ENCODE measurements around the gene FZD7.

The FZD7 gene

DNA sequence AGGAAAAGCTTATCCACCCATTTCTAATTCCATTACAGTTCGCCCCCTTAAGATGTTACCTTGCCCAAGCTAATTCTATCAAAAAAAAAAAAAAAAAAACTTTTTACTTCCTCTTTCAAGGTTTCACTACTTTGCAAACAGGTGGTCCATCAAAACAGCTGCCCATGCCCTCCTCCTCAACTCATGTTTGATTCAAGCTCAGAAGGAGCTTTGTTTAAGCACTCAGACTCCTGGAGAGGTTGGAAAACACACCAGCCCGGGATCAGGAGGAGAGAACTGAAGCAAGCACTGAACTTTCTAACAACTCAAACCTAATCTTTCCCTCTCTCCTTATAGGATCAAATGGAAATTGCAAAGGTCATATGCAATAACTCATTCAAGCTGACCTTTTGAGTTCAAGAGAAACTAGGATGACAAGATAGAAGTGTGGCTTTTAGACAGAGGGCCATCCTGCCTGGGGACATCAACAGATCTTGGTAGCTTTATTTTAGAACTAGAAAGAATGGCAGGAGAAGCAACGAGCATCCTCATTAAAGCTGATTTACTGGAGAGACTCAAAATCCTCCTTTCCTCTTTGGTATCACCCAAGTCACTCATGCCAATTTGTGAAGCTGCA is 28.3 kb upstream of the FZD7 start:
- H3K36me3 Mint-ChIP-seq, result no peaks in the 10 kb centered on the region
- H3K4me1 Mint-ChIP-seq, result no peaks in the 10 kb centered on the region
- no peak overlapping the region for H3K27ac Mint-ChIP-seq
- no peaks in the 10 kb centered on the region for H3K9me3 Mint-ChIP-seq
- DNase-seq, result no peak
- H3K27me3 Mint-ChIP-seq, result peaks cover 17% of the 10 kb centered on the region
- H3K4me3 Mint-ChIP-seq, result no peak overlapping the region
- CTCF ChIA-PET, result interaction anchor here (1.8 kb wide), 1 partner anchor 145 kb away, joined by 6 read pairs; no protein-coding TSS in a partner anchor

- Mint-ChIP-seq H3K4me3 (no peak overlapping the region), H3K4me1 (no peaks in the 10 kb centered on the region), H3K36me3 (no peaks in the 10 kb centered on the region), H3K27ac (peak overlapping the region; percentile 40), H3K27me3 (peaks cover 21% of the 10 kb centered on the region), H3K9me3 (no peaks in the 10 kb centered on the region)
- CTCF ChIA-PET, result interaction anchor here (1.8 kb wide), 1 partner anchor 146 kb away, joined by 6 read pairs; no protein-coding TSS in a partner anchor
- no peak for DNase-seq
Observed at GRCh38 chr2:202006301-202006700, 27.4 kb upstream of the FZD7 start.

DNA sequence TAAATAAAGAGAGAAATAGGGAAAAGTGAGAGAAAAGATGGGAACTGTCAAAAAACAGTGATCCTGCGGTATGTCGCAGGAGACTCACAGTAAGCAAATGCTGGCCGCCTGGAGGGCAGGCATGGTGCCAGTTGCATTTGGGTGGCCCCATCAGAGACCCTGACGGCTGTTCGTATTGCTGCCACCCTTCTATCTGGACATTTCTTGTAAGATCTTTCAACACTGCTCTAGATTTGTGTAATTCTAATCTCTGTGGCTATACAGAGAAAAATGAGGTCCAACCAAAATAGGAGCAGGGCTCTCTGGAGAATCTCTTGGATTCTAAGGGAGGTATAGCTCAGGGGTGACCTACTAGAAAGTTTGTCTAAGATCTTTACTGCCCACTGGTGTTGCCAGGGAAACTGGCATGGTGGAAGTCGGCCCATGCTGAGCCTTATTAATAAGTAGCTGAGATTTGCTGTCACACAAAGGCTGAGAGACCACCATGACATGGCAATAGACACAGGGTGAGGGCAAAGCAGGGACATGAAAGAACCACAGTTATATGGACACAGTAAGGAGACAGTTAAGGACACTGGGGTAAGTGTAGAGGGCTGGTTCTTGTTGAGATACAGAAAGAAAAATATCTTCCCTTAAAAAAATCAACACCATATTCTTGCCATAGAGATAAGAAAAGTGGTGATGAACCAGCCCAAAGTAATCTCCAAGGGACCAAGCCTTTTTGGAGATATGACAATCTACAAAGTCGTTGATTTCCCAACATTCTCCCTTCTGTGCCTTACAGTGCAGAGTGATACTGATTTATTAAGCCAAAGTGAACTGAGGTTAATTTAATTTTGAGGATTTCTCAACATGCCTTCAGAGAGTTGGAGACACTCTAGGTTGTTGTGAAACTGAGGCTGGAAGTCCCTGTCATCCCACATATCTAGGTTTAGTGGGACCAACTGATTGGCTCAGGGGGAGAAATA is 26.4 kb upstream of the FZD7 start:
- DNase-seq, result no peak
- H3K27me3 Mint-ChIP-seq, result peaks cover 28% of the 10 kb centered on the region
- CTCF ChIA-PET, result no interaction called here
- H3K4me1 Mint-ChIP-seq, result no peaks in the 10 kb centered on the region
- no peaks in the 10 kb centered on the region for H3K9me3 Mint-ChIP-seq
- H3K27ac Mint-ChIP-seq, result no peak overlapping the region
- H3K4me3 Mint-ChIP-seq, result no peak overlapping the region
- no peaks in the 10 kb centered on the region for H3K36me3 Mint-ChIP-seq

- H3K36me3 Mint-ChIP-seq, result no peaks in the 10 kb centered on the region
- H3K4me1 Mint-ChIP-seq, result no peaks in the 10 kb centered on the region
- H3K9me3 Mint-ChIP-seq, result no peaks in the 10 kb centered on the region
- peaks cover 31% of the 10 kb centered on the region for H3K27me3 Mint-ChIP-seq
- H3K27ac Mint-ChIP-seq, result no peak overlapping the region
- DNase-seq, result no peak
- H3K4me3 Mint-ChIP-seq, result no peak overlapping the region
- CTCF ChIA-PET, result no interaction called here
Observed at GRCh38 chr2:202007983-202008354, 25.7 kb upstream of the FZD7 start.

DNA sequence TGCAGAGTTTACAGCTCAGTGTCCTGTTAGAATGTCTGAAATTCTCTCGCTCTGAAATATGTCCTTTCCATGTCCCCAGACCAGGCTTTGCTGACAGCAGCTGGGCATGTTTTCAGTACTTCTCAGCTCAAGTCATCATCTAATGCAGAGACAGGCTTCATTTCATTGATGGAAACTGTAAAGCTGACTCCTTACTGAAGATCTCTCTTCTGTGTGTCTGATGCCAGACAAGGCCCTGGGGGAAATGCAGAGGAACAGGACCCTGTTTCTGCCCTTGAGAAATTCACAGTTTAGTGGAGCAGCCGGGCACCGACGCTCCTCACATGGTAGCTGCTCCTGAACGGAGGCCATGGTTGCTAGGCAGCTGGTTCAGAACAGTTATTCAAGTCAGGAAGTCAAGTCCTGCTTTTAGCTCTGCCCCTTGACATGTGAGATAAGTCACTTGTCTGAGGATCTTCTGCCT is 24.6 kb upstream of the FZD7 start:
- H3K4me3 Mint-ChIP-seq, result no peak overlapping the region
- H3K36me3 Mint-ChIP-seq, result no peaks in the 10 kb centered on the region
- no peak for DNase-seq
- H3K4me1 Mint-ChIP-seq, result no peaks in the 10 kb centered on the region
- H3K27me3 Mint-ChIP-seq, result peaks cover 31% of the 10 kb centered on the region
- no peaks in the 10 kb centered on the region for H3K9me3 Mint-ChIP-seq
- no peak overlapping the region for H3K27ac Mint-ChIP-seq
- CTCF ChIA-PET, result no interaction called here

- no peak for DNase-seq
- no peaks in the 10 kb centered on the region for H3K4me1 Mint-ChIP-seq
- no peak overlapping the region for H3K27ac Mint-ChIP-seq
- H3K9me3 Mint-ChIP-seq, result no peaks in the 10 kb centered on the region
- no peaks in the 10 kb centered on the region for H3K36me3 Mint-ChIP-seq
- no peak overlapping the region for H3K4me3 Mint-ChIP-seq
- peaks cover 32% of the 10 kb centered on the region for H3K27me3 Mint-ChIP-seq
- CTCF ChIA-PET, result no interaction called here
Observed at GRCh38 chr2:202009581-202009980, 24.1 kb upstream of the FZD7 start.

- Mint-ChIP-seq H3K9me3 (no peaks in the 10 kb centered on the region), H3K4me3 (no peak overlapping the region), H3K4me1 (no peaks in the 10 kb centered on the region), H3K36me3 (no peaks in the 10 kb centered on the region), H3K27me3 (peaks cover 33% of the 10 kb centered on the region), H3K27ac (no peak overlapping the region)
- CTCF ChIA-PET, result no interaction called here
- no peak for DNase-seq
Observed at GRCh38 chr2:202014318-202014717, 19.3 kb upstream of the FZD7 start.

DNA sequence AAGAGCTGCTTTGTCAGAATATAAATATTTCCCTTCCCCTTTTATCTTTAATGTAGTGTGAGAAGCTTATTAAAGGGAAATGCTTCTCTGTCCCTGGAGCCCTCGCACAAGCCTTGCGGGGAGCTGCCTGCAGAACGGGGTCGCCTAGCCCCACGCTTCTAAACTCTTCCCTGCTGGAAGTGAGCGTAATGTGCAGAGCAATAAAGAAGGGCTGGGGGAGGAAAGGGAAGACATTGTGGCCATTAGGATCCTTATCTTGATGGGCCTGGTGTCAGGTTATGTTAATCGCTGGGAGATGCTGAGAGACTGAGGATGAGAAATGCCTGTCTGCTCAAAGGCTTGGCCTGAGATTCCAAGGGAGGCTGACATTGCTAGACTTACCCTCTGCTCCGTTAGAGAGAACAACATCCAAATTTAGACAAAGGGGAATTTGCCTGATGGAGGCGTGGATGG is 18.9 kb upstream of the FZD7 start:
- Mint-ChIP-seq H3K27ac (no peak overlapping the region), H3K4me1 (no peaks in the 10 kb centered on the region), H3K27me3 (peaks cover 33% of the 10 kb centered on the region), H3K9me3 (no peaks in the 10 kb centered on the region), H3K4me3 (no peak overlapping the region), H3K36me3 (no peaks in the 10 kb centered on the region)
- CTCF ChIA-PET, result no interaction called here
- no peak for DNase-seq

DNA sequence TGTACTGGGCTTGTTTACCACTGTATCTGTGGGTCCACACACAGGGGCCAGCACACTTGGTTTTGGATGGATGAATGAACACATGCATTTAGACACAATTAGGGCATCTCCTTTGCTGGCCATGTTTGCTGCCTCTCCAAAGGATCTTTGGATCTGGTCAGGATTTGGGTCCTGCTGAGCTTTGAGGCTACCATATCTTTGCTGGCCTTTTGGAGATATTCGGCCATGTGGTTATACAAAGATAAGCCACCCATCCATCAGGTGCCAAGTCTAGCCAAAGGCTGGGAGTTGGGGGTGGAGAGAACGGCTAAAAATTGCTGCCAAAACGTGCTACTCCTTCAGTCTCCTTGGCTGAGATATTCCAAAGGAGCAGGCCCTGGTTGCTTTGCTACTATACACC is 18.2 kb upstream of the FZD7 start:
- H3K9me3 Mint-ChIP-seq, result no peaks in the 10 kb centered on the region
- DNase-seq, result no peak
- H3K4me3 Mint-ChIP-seq, result no peak overlapping the region
- peaks cover 38% of the 10 kb centered on the region for H3K27me3 Mint-ChIP-seq
- no peak overlapping the region for H3K27ac Mint-ChIP-seq
- H3K4me1 Mint-ChIP-seq, result no peaks in the 10 kb centered on the region
- no peaks in the 10 kb centered on the region for H3K36me3 Mint-ChIP-seq
- CTCF ChIA-PET, result no interaction called here

DNA sequence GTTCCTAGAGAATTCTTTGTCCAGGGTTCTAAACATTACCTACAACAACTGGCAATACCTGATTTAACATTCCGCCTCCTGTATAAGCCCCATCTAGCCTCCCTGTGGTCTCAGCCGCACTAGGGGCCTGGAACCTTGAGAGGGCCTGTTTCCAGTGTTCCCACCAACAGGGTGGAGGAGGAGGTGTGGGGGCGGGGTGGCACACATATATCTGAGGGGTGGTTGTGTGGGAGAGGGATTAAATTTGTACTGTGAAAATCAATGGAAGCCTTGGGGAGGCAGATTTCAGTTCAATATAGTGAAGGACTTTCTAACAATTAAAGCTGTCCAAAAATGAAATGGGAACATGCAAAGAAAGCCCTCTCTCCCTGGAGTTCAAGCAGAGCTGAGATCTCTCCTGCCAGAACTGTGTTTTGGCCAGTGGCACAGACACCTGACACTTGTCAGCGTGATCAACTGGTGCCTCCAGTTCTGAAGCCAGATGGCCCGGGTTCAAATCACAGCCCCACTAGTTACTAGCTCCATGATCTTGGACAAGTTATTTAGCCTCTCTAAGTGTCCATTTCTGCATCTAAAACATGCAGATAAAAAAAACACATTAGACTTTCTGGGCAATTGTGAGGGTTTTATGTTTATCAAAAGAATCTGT is 17.0 kb upstream of the FZD7 start:
- H3K9me3 Mint-ChIP-seq, result no peaks in the 10 kb centered on the region
- H3K36me3 Mint-ChIP-seq, result no peaks in the 10 kb centered on the region
- H3K27me3 Mint-ChIP-seq, result peaks cover 32% of the 10 kb centered on the region
- no peak for DNase-seq
- H3K4me1 Mint-ChIP-seq, result no peaks in the 10 kb centered on the region
- H3K4me3 Mint-ChIP-seq, result no peak overlapping the region
- no peak overlapping the region for H3K27ac Mint-ChIP-seq
- CTCF ChIA-PET, result interaction anchor here (1.6 kb wide), 1 partner anchor 156 kb away, joined by 3 read pairs; no protein-coding TSS in a partner anchor

GRCh38 chr2:202017940-202018339 is 15.7 kb upstream of the FZD7 start:
- CTCF ChIA-PET, result no interaction called here
- H3K9me3 Mint-ChIP-seq, result no peaks in the 10 kb centered on the region

DNA sequence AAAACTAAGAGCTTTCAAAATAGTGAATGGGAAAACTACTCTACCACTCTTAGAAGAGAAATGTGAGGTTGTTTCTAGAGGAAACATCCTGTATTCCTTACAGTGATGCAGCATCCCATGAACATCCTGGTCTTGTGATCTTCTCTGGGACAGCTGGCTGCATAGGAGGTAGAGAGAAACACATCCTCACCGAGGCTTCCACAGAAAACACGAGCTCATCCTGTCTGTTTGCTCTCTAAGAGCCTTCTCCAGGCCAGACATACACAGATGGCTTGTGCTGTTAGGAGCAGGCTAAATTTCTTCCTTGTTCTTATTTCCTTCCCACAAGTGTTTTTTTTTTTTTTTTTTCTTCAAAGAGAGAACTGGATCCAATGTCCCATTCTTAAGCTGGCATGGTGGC is 14.7 kb upstream of the FZD7 start:
- no peaks in the 10 kb centered on the region for H3K4me1 Mint-ChIP-seq
- no peaks in the 10 kb centered on the region for H3K36me3 Mint-ChIP-seq
- DNase-seq, result no peak
- CTCF ChIA-PET, result no interaction called here
- no peak overlapping the region for H3K27ac Mint-ChIP-seq
- H3K27me3 Mint-ChIP-seq, result peaks cover 26% of the 10 kb centered on the region
- H3K9me3 Mint-ChIP-seq, result no peaks in the 10 kb centered on the region
- H3K4me3 Mint-ChIP-seq, result no peak overlapping the region

More at GRCh38 chr2:202017940-202018339, 15.7 kb upstream of the FZD7 start:
- Mint-ChIP-seq H3K36me3 (no peaks in the 10 kb centered on the region), H3K4me1 (no peaks in the 10 kb centered on the region), H3K27me3 (peaks cover 24% of the 10 kb centered on the region), H3K27ac (no peak overlapping the region), H3K4me3 (no peak overlapping the region)
- DNase-seq, result no peak

DNA sequence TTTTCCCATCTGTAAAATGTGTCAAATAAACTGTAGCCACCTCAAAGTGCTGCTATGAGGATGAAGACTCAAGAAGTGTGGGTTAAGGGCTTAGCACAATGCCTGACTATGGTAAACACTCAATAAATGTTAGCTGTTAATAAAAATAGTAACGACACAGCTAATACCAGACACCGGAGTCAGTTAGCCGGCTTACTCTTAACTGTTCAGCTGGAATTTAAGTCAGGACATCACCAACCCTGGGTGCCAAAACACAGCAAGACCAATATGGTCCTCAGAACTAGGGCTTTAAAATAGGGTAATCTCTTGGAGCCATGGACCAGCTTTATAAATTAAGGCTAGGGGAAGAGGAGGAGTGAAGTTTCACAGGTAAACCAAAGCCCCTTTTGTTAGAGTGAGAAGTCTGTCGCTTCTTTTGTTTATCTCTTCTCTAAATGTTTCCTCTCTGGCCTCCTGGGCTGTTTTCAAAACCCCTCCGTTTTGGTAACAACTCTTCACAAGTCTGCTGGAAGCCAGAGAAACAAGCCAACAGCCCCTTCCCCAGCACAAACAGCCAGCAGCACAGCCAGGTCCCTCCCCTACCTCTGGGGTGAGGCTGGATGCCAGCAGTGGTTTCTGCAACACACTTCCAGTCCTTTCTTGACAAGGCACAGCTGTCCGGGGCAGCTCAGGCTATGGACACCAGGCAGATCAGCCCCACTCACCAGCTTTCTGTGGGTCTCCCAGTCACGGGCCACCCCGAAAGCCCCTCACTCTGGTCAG is 13.8 kb upstream of the FZD7 start:
- Mint-ChIP-seq H3K27ac (no peak overlapping the region), H3K4me1 (no peaks in the 10 kb centered on the region), H3K9me3 (no peaks in the 10 kb centered on the region), H3K4me3 (no peak overlapping the region), H3K27me3 (peaks cover 26% of the 10 kb centered on the region), H3K36me3 (no peaks in the 10 kb centered on the region)
- CTCF ChIA-PET, result no interaction called here
- DNase-seq, result no peak

DNA sequence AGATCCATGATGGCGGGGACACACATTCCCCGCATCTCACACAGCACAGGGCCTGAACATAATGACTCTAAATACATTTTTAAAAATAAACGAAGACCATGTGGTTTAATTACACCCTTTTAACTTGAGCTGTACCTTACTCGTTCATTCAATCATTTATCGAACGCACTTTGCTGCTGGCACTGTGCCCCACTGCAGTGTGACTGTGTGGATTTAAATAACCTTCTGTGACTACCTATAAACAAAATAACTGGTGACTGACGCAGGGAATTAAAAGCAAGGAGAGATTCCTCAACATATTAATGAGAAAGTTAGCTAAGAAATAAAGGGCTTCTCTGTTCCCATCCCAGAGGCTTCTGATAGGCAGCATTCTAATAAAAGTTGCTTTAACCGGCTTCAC is 10.9 kb upstream of the FZD7 start:
- no peak overlapping the region for H3K27ac Mint-ChIP-seq
- CTCF ChIA-PET, result no interaction called here
- H3K27me3 Mint-ChIP-seq, result peaks cover 40% of the 10 kb centered on the region
- no peak overlapping the region for H3K4me3 Mint-ChIP-seq
- H3K4me1 Mint-ChIP-seq, result no peaks in the 10 kb centered on the region
- no peak for DNase-seq
- H3K9me3 Mint-ChIP-seq, result no peaks in the 10 kb centered on the region
- no peaks in the 10 kb centered on the region for H3K36me3 Mint-ChIP-seq
